22Rv1 (cell line): Measurements from ENCODE around the gene CD59.

Source experiments
- CTCF ChIP-seq: fragments of 450-650 bp; IDR thresholded peaks from 2 replicates; pipeline ENCODE4 v1.5.1; 2017; ENCODE audit warnings: mild to moderate bottlenecking
- ZFX ChIP-seq: fragments of 450-650 bp; IDR thresholded peaks from 2 replicates; pipeline ENCODE4 v1.6.1; 2017; ENCODE audit warnings: antibody characterized with exemption, borderline replicate concordance

GRCh38 chr11:33730716-33731115 lies 5.5 kb downstream of the CD59 start:
- TF ChIP-seq CTCF, result no peak
- TF ChIP-seq ZFX, result no peak
